CD4-positive, alpha-beta T cell treated with Interleukin-10 for 1 hour (primary cell): ENCODE results near the gene BANF2.
"Not testable (repeated sequence)": the region's sequence is repeated elsewhere in the genome, so short reads cannot be mapped to it uniquely, and the experiment has no call there.

ENCODE experiments used
- DNase-seq: peaks from one replicate; pipeline ENCODE4 v3.0.0-alpha.2; 2020

The BANF2 gene

DNA sequence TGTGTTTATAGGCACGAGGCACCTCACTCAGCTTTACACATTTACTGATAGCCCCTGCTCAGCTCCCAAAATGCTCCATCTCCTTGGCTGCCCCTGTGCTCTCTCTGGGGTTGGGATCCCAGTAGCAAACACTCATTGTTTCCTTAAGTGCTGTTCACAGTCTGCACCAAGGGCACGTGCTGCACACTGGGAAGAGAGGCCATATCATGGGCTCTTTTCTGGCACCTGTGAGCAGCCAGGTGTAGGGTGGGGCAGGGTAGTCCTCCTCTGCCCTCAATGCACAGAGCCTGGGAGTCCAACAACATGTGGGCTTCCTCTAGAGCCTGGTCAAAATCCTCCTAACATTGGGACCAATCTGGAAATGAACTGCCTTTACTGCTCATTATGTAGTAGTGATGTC, 67.9 kb downstream of the BANF2 start:
- DNase-seq, result no peak

DNA sequence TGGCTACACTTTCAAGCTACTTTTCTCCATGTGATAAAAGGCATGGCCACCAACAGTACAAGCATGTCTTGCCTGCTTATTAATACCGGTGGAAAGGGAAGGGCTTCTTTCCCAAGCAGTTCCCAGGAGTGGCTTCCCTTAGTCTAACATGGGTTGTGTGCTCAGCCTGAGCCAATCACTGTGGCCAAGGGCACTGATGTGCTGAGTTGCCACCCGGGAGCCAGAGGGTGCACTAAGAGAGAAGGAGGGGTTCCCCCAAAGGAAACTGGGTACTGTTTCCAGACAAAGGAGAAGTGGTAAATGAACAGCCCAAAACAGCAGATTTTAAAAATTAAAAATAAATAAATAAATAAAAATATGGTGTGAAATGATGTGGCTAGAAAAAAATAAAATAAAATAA, 68.5 kb downstream of the BANF2 start:
- DNase-seq, result no peak

DNA sequence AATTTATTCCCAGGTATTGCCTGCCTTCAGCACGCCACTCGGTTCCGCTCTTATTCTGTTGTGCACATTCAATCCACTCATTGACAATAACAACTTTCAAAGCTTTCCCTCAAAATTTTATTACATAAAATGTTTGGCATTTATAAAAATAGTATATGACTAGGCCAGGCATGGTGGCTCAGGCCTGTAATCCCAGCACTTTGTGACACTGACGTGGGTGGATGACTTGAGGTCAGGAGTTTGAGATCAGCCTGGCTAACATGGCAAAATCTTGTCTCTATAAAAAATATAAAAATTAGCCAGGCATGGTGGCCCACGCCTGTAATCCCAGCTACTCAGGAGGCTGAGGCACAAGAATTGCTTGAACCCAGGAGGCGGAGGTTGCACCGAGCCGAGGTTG, 70.0 kb downstream of the BANF2 start:
- not testable (repeated sequence) for DNase-seq

DNA sequence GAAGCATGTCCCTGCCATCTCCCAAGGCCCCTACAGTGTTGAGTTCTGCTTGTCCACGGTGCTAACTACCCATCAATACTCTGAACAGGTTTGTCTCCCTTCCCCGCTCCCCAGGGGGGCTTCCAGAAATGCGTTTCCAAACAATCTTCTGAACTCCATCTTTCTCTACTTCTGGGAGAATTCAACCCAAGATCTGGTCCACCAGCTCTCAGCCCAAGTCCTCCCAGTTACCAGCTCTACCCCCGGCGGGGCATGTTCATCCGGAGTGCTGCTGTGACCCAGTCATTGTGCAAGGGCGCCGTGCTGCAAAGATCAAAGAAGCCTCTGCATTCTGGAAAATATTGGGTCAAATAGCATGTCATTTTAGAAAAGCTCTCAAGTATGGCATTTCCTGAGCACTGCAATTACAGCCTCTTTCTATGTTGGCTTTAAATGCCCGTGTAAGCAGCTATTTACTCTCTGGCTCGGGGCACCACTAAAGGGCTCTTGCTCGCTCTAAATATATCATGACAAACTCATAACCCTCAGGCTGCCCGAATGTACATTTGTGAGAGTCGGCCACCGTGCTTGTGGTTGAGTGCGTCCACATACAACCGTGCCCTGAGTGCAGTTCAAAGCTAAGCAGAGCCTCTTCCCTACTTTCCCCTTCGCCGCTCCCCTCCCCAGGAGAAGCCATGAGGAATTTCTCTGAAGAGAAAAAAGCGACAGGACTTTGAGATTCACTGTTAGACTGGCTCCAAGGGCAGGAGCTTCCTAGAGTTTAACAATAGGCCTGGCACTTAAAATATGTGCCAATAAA, 71.6 kb downstream of the BANF2 start:
- no peak for DNase-seq

DNA sequence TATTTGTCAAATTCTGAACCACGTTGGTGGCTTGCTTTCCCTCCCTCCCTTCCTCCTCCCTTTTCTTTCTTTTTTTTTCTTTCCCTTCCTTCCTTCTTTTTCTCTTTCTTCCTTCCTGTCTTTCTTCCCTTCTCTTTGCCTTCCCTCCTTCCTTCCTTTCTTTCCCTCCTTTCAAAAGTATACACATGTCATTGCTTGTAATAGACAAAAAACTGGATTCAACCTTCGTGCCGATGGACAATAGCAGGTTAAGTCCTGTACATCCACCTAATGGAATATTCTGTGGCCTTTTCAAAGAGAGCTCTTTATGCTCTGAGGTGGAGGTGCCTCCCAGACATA, 72.2 kb downstream of the BANF2 start:
- no peak for DNase-seq

DNA sequence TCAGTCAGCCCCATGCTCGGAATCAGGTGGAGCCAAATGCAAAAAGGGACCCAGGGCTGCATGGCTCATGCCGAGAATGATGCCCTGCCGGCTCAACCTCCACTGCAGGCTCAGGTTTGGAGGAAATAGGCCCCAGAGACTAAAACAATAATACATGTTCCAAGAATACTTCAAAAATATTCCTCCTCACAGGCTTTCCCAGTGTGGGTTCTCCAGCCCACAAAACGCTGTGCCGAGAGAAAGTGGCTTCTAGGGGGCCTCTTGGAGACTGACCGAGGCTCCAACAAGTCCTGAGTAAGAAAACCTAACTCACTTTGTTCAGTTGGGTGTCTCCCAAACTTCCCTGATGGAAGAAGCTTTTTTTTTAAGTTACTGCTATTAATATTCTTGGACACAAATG, 73.9 kb downstream of the BANF2 start:
- DNase-seq, result no peak

DNA sequence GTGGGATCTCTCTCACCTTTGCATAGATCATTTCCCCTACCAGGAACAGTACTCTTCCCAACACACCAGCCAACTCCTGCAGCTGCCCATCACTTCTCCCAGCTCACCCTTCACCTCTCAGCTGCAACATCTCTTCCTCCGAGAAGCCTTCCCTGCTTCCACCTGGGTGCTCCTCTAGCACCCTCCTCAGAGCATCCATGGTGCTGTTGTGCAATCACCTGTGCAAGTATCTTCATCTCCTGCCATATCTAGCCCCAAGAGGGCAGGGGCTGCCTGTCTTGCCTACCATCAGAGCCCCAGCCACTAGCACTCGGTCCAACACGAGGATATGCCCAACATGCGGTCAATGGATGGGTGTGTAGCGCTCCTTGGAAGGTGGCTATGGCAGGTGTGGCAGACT, 75.8 kb downstream of the BANF2 start:
- DNase-seq, result no peak

DNA sequence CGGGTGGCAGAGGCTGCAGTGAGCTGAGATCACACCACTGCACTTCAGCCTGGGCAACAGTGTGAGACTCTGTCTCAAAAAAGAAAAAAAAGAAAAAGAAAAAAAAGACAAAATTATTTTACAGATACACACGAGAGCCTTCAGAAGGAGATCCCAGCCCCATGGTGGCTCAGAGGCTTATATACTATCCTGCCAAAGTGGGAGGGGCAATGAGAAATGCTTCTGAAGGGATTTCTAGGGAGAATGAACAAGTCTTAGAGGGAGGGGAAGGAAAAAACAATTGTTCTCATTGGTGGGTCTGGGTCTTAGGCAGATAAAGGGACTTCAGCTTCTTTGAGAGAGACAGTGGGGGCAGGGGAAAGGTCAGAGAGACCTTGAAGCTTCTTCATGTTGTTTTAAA, 76.8 kb downstream of the BANF2 start:
- no peak for DNase-seq

DNA sequence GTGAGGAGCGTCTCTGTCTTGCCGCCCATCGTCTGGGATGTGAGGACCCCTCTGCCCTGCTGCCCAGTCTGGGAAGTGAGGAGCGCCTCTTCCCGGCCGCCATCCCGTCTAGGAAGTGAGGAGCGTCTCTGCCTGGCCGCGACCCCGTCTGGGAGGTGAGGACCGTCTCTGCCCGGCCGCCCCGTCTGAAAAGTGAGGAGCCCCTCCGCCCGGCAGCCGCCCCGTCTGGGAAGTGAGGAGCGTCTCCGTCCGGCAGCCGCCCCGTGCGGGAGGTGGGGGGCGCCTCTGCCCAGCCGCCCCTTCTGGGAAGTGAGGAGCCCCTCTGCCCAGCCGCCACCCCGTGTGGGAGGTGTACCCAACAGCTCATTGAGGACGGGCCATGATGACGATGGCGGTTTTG, 79.2 kb downstream of the BANF2 start:
- not testable (repeated sequence) for DNase-seq

DNA sequence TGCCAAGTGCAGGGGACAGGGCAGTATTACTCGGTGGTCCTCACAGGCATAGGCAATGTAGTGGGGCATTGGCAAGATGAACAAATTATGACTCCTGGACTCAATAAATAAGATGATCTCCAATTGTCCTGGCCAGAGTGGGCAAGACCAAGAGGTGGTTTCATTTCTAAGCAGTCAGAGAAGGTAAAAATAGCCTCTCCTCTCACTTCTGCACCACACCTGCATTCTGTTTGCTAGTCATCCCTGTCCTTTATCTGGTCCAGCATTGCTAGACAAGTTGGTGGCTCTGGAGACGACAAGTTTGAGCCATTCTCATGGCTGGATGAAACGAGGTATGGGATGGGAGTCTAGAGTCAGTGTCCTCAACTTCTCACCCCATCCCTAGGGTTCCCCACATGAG, 83.0 kb downstream of the BANF2 start:
- DNase-seq, result no peak

DNA sequence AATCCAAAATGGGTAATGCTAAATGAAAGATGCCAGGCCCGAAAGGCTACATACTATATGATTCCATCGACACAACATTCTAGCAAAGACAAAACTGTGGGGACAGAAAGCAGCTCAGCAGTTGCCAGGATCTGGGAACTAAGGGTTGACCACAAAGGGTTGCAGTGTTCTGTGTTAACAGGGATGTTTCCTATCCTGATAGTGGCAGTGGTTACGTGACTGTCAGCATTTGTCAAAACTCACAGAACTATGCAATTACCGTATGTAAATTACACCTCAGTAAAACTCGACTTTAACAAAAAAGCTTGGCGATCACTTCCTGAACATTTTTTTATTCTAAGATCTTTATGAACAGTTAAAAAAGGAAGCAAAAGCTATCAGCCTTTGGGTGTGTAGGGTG, 83.9 kb downstream of the BANF2 start:
- DNase-seq, result no peak

DNA sequence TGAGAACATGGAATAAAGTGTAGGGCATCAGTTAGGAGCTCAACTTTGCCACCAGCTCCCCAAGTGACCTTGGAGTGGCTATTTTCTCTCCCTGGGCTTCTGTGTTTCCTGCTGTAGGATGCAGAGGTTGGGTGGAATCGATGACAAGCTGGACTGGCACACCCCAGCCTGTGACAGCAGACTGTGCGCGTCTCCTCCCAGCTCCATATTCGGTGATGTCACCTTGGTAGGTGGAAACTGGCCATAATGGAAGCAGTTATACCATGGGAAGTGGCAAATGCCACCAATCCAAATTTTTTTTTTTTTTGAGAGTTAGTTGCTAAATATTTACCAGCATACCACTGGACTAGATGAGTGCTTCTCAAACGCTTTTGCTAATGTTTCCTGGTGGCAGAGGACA, 85.2 kb downstream of the BANF2 start:
- DNase-seq, result no peak
